ENCODE measurements around the gene ATG101.
A peak's percentile ranks its signal among the peaks of the same experiment; 100 is the strongest.

ATG101 gene, protein sequence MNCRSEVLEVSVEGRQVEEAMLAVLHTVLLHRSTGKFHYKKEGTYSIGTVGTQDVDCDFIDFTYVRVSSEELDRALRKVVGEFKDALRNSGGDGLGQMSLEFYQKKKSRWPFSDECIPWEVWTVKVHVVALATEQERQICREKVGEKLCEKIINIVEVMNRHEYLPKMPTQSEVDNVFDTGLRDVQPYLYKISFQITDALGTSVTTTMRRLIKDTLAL

DNA sequence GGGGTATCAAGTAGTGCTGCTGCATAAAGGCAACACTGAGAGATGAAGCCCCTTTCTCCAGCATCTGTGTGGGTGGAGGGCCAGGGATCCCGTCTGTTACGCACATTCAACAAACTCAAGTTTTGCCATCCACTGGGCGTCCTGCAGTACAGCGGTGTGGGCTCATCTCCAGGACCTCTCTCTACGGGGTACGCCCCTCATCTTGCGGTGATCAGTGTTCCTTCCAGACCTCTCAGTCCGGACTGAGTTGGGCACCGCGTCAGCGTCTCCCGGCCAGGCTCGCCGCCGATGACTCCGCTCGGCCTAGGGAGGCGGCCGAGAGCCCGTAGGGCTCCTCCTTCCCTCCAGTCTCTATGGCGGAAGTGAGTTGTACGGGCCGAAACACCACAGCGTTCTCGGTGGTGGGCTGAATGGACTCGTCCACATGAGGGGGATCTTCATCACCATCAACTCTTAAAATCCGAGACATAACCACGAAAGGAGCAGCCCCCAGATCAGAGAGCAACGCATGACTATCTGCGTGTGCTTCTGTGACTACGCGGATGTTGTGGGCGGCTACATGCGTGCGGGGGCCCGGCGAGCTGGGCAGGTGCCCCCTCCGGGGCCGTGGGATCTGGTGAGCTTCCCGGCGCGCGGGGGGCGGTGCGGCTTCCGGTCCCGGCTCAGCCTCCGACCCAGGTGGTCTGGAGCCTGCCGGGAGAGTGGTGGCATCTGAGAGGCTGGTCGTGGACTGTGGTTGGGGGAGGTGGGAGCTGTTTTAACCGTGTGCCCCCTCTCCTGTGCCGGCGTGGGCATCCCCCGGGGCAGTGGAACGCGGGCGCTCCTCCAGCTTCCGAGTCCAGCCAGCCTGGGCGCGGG, at the start of gene ATG101:
Gene ATG101, plus strand, starts transcription at position 652 of the 858 bp plus-strand sequence. CDS start 3,673 bp downstream, outside the sequence.
- H3K4me1 ChIP-seq (ENCODE audit: insufficient read depth, low read length) = no peaks in the 10 kb centered on the region
- H3K36me3 ChIP-seq (ENCODE audit: insufficient read depth, low read length) = peaks cover 4% of the 10 kb centered on the region; the same call in 1 of the 2 replicates
- peak within 1 kb of the TSS; percentile 71 for H3K9ac ChIP-seq (ENCODE audit: low read depth, low read length)
- H3K9me3 ChIP-seq (ENCODE audit: control insufficient read depth, insufficient read depth, low read length) = no peaks in the 10 kb centered on the region

- Histone ChIP-seq H3K36me3 (ENCODE audit: insufficient read depth, low read length) (no peaks in the 10 kb centered on the region), H3K9me3 (ENCODE audit: control insufficient read depth, insufficient read depth, low read length) (no peaks in the 10 kb centered on the region), H3K4me1 (ENCODE audit: insufficient read depth, low read length) (peaks cover 5% of the 10 kb centered on the region; the same call in 1 of the 2 replicates), H3K9ac (ENCODE audit: low read depth, low read length) (peak overlapping the region; percentile 30; the same call in 1 of the 2 replicates)
These were observed 49.0 kb upstream of the ATG101 start for GRCh38 chr12:52020539-52021336.

DNA sequence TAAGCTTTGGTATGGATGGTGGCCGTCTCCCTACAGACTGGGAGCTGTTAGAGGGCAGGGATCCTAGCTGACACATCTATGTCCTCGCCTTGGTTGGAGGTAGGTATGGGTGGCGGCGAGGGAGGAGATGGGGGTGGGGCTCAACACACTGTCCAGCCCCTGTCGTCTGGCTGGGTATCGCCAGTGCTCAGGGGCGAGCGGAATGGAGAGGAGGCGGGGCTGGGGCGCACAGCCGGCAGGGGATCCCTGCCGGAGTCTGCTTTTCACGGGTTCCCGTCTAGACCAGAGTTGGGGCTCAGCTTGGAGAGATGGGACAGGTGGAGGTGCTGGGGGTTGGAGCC, 47.0 kb upstream of the ATG101 start:
- Histone ChIP-seq H3K4me1 (ENCODE audit: insufficient read depth, low read length) (peaks cover 9% of the 10 kb centered on the region; the same call in 1 of the 2 replicates), H3K9ac (ENCODE audit: low read depth, low read length) (peak overlapping the region; percentile 50; the same call in 1 of the 2 replicates), H3K9me3 (ENCODE audit: control insufficient read depth, insufficient read depth, low read length) (no peaks in the 10 kb centered on the region), H3K36me3 (ENCODE audit: insufficient read depth, low read length) (no peaks in the 10 kb centered on the region)

DNA sequence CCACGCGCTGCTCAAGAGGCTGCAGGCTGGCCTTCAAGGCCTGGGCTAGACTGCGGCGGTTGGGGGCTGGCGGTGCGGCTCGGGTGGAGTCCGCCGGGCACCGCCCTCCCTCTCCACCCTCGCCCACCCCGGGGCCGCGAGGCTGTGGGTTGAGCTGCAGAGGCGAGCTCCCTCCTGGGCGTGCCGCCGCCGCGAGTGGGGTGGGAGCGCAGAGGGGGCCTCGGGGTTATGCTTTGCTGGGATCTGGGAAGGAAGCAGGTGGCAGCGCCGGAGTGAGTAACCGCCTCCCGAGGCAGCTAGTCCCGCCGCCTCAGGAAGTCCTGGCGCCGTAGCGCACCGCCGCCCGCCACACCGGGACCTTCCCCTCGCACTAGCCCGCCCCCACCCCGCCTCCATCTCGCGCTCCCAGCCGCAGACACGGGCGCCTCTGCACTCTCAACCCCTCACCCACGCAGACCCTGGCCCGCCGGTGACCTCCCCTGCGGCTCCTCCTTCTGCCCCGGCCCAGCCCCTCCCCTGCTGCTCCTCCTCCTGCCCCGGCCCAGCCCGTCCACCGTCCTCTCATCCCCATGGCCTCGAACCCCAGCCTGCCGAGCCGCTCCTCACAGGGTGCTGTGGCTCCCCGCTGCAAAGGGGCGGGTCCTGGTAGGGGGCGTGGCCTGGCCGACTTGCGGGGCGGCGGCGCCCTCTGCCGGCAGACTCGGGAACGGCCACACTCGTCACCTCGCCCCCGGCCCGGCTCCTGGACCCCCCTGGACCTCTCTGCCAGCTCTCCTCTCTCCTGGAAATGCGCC, 46.4 kb upstream of the ATG101 start:
- H3K36me3 ChIP-seq (ENCODE audit: insufficient read depth, low read length) = no peaks in the 10 kb centered on the region
- H3K9ac ChIP-seq (ENCODE audit: low read depth, low read length) = peak overlapping the region; percentile 50; the same call in 1 of the 2 replicates
- H3K4me1 ChIP-seq (ENCODE audit: insufficient read depth, low read length) = peaks cover 9% of the 10 kb centered on the region; the same call in 1 of the 2 replicates
- H3K9me3 ChIP-seq (ENCODE audit: control insufficient read depth, insufficient read depth, low read length) = no peaks in the 10 kb centered on the region

- Histone ChIP-seq H3K4me1 (ENCODE audit: insufficient read depth, low read length) (peaks cover 9% of the 10 kb centered on the region; the same call in 1 of the 2 replicates), H3K9ac (ENCODE audit: low read depth, low read length) (peak overlapping the region; percentile 50; the same call in 1 of the 2 replicates), H3K9me3 (ENCODE audit: control insufficient read depth, insufficient read depth, low read length) (no peaks in the 10 kb centered on the region), H3K36me3 (ENCODE audit: insufficient read depth, low read length) (no peaks in the 10 kb centered on the region)
These were observed 45.6 kb upstream of the ATG101 start for GRCh38 chr12:52023976-52024688.

- Histone ChIP-seq H3K36me3 (ENCODE audit: insufficient read depth, low read length) (no peaks in the 10 kb centered on the region), H3K9ac (ENCODE audit: low read depth, low read length) (no peak overlapping the region), H3K4me1 (ENCODE audit: insufficient read depth, low read length) (peaks cover 9% of the 10 kb centered on the region; the same call in 1 of the 2 replicates), H3K9me3 (ENCODE audit: control insufficient read depth, insufficient read depth, low read length) (no peaks in the 10 kb centered on the region)
These were observed 44.9 kb upstream of the ATG101 start for GRCh38 chr12:52024845-52025230.

GRCh38 chr12:52026263-52026662, 43.5 kb upstream of the ATG101 start:
- no peaks in the 10 kb centered on the region for H3K36me3 ChIP-seq (ENCODE audit: insufficient read depth, low read length)
- no peaks in the 10 kb centered on the region for H3K9me3 ChIP-seq (ENCODE audit: control insufficient read depth, insufficient read depth, low read length)
- no peak overlapping the region for H3K9ac ChIP-seq (ENCODE audit: low read depth, low read length)
- peaks cover 9% of the 10 kb centered on the region; the same call in 1 of the 2 replicates for H3K4me1 ChIP-seq (ENCODE audit: insufficient read depth, low read length)

GRCh38 chr12:52027085-52027843, 42.5 kb upstream of the ATG101 start:
- Histone ChIP-seq H3K4me1 (ENCODE audit: insufficient read depth, low read length) (peaks cover 9% of the 10 kb centered on the region; the same call in 1 of the 2 replicates), H3K9me3 (ENCODE audit: control insufficient read depth, insufficient read depth, low read length) (no peaks in the 10 kb centered on the region), H3K9ac (ENCODE audit: low read depth, low read length) (no peak overlapping the region), H3K36me3 (ENCODE audit: insufficient read depth, low read length) (no peaks in the 10 kb centered on the region)

GRCh38 chr12:52029685-52030084, 40.1 kb upstream of the ATG101 start:
- Histone ChIP-seq H3K36me3 (ENCODE audit: insufficient read depth, low read length) (no peaks in the 10 kb centered on the region), H3K9ac (ENCODE audit: low read depth, low read length) (no peak overlapping the region), H3K9me3 (ENCODE audit: control insufficient read depth, insufficient read depth, low read length) (no peaks in the 10 kb centered on the region), H3K4me1 (ENCODE audit: insufficient read depth, low read length) (0 out of 2 replicates have a peak, but pooled peaks cover 6% of the 10 kb centered on the region)

DNA sequence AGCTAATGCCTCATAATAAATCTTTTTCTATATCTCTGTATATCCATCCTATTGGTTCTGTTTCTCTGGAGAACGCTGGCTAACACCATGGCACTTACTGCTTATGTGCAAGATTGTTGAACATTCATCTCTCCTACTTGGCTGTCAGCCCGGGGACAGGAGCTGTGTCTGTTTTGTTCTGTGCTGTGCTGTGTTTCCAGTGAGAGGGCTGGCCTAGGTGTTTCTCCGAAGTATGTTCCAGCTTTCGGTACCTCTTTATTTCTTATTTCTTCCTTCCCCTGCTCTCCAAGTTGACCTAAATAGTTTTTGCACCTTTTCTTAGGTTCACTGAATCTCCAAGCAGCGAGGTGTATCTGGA, 37.4 kb upstream of the ATG101 start:
- Histone ChIP-seq H3K9ac (ENCODE audit: low read depth, low read length) (peak overlapping the region; percentile 34; the same call in 1 of the 2 replicates), H3K9me3 (ENCODE audit: control insufficient read depth, insufficient read depth, low read length) (no peaks in the 10 kb centered on the region), H3K36me3 (ENCODE audit: insufficient read depth, low read length) (no peaks in the 10 kb centered on the region), H3K4me1 (ENCODE audit: insufficient read depth, low read length) (peaks cover 8% of the 10 kb centered on the region)

GRCh38 chr12:52032804-52033445, 36.9 kb upstream of the ATG101 start:
- no peaks in the 10 kb centered on the region for H3K9me3 ChIP-seq (ENCODE audit: control insufficient read depth, insufficient read depth, low read length)
- H3K36me3 ChIP-seq (ENCODE audit: insufficient read depth, low read length) = no peaks in the 10 kb centered on the region
- H3K4me1 ChIP-seq (ENCODE audit: insufficient read depth, low read length) = peaks cover 8% of the 10 kb centered on the region
- H3K9ac ChIP-seq (ENCODE audit: low read depth, low read length) = peak overlapping the region; percentile 77

DNA sequence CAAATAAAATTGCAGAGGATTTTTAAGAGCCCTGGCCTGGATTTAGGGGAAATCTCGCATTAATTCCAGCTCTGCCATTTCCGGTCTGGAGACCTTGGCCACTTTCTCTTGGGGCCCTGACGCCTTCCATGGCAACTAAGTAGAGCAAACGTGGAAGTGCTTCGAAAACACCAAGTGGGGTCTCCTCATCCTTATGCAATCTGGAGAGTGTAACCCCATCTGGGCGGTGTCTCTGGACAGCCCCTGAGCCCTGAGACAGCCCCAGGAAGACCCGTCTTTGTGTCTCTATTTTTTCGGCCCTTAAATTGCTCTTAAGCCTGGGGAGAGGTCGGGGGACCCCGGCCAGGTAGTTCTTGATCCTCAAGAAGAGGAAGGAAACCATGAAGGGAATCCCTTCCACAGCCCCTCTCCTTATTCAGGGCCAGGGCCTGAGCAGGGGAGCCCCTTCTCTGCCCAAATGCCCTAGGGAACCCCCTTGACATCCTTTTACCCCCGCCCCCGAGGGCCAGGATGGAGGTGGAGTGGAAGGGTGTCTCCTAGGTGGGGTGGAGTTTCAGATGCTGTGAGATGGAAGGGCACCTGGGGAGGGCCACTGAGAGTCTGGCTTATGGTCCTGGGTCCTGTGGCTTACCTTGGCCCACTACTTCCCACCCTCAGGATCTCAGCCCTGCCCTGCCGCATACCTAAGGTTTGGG, 36.2 kb upstream of the ATG101 start:
- peaks cover 8% of the 10 kb centered on the region for H3K4me1 ChIP-seq (ENCODE audit: insufficient read depth, low read length)
- H3K9me3 ChIP-seq (ENCODE audit: control insufficient read depth, insufficient read depth, low read length) = no peaks in the 10 kb centered on the region
- peak overlapping the region; percentile 77 for H3K9ac ChIP-seq (ENCODE audit: low read depth, low read length)
- no peaks in the 10 kb centered on the region for H3K36me3 ChIP-seq (ENCODE audit: insufficient read depth, low read length)

Data from ES-I3 (cell line).